ENCODE measurements around the gene SSRP1. TPM values are rescaled to one million over a fixed set of nuclear protein-coding genes. Genes with fewer than 3 reads are reported as not detected.

The SSRP1 gene
- polyA plus RNA-seq, 1 experiment = 113 TPM

DNA sequence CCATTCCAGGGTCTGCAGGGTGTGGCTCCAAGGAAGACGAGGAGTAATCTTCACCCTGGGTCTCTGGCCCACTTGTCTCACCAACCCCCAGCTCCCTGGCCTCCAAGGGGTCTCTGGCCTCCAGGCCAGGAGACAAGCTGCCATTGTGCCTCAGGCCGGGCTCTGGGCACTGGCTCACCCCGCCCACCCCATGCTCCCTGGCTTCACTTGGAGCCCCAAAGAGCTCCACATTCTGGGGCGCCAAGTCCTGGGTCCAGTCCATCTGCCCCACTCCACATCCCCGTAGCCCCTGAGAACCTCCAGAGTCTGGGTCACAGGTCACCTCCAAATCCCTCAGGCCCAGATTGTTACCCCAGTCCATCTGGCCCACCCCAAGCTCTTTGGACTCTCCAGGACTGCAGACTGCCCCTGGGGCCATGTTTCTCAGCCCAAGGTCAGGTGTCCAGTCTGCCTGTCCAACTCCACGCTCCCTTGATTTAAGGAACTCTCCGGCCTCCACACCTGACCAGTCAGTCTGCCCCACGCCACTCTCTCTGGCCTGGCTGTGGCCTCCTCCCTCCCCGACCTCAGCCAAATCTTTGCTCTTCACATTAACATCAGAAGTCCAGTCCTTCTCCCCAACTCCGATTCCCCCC, 27.1 kb downstream of the SSRP1 start:
- DNase-seq (ENCODE audit: low read depth, low spot score) = no peak
- Histone ChIP-seq H3K9me3 (ENCODE audit: control insufficient read depth, insufficient read depth, low read length) (no peaks in the 10 kb centered on the region), H3K27me3 (ENCODE audit: control insufficient read depth, insufficient read depth, low read length) (no peaks in the 10 kb centered on the region), H3K27ac (ENCODE audit: low read depth, low read length) (no peak overlapping the region), H3K4me3 (ENCODE audit: low read depth, low read length) (no peak overlapping the region)
- POLR2A ChIA-PET = interaction anchor here (1.0 kb wide), 1 partner anchor 12 kb away, joined by 3 read pairs; no protein-coding TSS in a partner anchor
- CTCF ChIA-PET = interaction anchor here (0.6 to 1.6 kb wide), 3 partner anchors 11 to 468 kb away, joined by 4 to 8 read pairs (median 5); no protein-coding TSS in a partner anchor
- TF ChIP-seq, protein P1, sequence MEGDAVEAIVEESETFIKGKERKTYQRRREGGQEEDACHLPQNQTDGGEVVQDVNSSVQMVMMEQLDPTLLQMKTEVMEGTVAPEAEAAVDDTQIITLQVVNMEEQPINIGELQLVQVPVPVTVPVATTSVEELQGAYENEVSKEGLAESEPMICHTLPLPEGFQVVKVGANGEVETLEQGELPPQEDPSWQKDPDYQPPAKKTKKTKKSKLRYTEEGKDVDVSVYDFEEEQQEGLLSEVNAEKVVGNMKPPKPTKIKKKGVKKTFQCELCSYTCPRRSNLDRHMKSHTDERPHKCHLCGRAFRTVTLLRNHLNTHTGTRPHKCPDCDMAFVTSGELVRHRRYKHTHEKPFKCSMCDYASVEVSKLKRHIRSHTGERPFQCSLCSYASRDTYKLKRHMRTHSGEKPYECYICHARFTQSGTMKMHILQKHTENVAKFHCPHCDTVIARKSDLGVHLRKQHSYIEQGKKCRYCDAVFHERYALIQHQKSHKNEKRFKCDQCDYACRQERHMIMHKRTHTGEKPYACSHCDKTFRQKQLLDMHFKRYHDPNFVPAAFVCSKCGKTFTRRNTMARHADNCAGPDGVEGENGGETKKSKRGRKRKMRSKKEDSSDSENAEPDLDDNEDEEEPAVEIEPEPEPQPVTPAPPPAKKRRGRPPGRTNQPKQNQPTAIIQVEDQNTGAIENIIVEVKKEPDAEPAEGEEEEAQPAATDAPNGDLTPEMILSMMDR (IDR thresholded peaks at IDR 0.05; ENCODE audit: low read depth, low read length) = no peak

GRCh38 chr11:57307666-57308270, 27.9 kb downstream of the SSRP1 start:
- no peak for DNase-seq (ENCODE audit: low read depth, low spot score)
- Histone ChIP-seq H3K4me3 (ENCODE audit: low read depth, low read length) (no peak overlapping the region), H3K27me3 (ENCODE audit: control insufficient read depth, insufficient read depth, low read length) (no peaks in the 10 kb centered on the region), H3K27ac (ENCODE audit: low read depth, low read length) (no peak overlapping the region), H3K9me3 (ENCODE audit: control insufficient read depth, insufficient read depth, low read length) (no peaks in the 10 kb centered on the region)
- ChIA-PET CTCF (no interaction called here), POLR2A (interaction anchor here (1.0 to 1.3 kb wide), 2 partner anchors 12 to 13 kb away, joined by 3 read pairs; no protein-coding TSS in a partner anchor)
- TF ChIP-seq, protein P1 (IDR thresholded peaks at IDR 0.05; ENCODE audit: low read depth, low read length) = no peak

DNA sequence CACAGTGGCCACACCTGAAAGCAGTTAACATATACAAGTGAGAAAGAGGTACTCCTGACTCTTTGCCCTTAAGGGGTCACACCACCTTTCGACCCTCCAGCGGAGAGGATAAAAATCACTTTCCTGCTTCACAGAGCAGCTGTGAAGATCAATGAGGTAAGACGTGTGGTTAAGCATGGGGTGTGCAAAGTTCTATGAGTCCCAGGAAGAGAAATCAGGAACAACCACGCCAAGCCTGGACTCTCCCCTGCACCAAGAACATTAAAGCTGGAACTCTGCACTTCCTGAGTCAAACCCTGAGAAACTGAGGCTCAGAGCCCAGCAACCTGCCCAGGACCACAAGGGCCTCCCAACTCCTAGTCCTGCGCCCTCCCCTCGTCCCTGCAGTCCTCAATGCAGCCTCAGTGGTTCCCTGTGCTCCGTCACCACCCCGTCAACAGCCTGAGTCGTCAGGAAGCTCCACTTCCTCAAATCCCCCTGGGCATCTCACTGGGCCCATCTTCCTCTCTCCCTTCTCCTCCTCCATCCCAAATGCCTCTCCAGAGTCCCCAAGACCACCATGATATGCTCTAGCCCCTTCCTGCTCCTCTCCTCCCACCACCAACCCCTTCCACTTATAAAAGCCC, 28.6 kb downstream of the SSRP1 start:
- CTCF ChIA-PET = no interaction called here

DNA sequence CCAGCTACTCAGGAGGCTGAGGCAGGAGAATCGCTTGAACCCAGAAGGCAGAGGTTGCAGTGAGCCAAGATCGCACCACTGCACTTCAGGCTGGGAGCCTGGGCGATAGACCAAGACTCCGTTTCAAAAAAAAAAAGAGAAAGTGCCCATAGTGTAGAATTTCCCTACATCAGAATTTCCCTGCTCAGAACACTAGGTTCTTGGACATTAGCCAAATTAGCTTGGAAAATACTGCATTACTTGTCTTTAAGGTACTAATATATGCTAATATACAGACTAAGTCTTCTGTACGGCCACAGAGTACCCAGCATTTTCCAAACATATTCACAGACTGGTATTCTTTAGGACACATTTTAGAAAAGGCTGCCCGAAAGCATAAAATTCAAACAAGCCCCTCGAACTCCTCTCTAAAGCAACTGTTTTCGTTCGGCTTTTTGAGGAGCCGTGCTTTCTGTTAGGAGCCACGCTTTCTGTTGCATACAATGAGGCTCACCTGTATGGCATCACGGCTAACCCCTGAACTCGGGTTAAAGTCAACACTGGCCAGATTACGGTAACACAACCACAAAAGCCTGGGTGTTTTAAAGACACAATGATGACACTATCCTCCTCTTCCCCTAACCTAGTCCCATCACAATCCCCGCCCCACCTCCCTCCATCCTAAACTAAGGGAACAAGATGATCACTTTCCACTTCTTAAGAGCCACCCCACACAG, 29.4 kb downstream of the SSRP1 start:
- TF ChIP-seq, protein P1 (IDR thresholded peaks at IDR 0.05; ENCODE audit: low read depth, low read length) = no peak
- Histone ChIP-seq H3K27ac (ENCODE audit: low read depth, low read length) (no peak overlapping the region), H3K4me3 (ENCODE audit: low read depth, low read length) (no peak overlapping the region), H3K9me3 (ENCODE audit: control insufficient read depth, insufficient read depth, low read length) (no peaks in the 10 kb centered on the region; the same call in 1 of the 2 replicates), H3K27me3 (ENCODE audit: control insufficient read depth, insufficient read depth, low read length) (no peaks in the 10 kb centered on the region)
- no peak for DNase-seq (ENCODE audit: low read depth, low spot score)
- ChIA-PET POLR2A (interaction anchor here (0.6 kb wide), 1 partner anchor 17 kb away, joined by 3 read pairs; no protein-coding TSS in a partner anchor), CTCF (interaction anchor here (1.0 kb wide), 1 partner anchor 28 kb away, joined by 5 read pairs; no protein-coding TSS in a partner anchor)

More for the DNA sequence above, 28.6 kb downstream of the SSRP1 start:
- Histone ChIP-seq H3K27me3 (ENCODE audit: control insufficient read depth, insufficient read depth, low read length) (no peaks in the 10 kb centered on the region), H3K9me3 (ENCODE audit: control insufficient read depth, insufficient read depth, low read length) (no peaks in the 10 kb centered on the region; the same call in 1 of the 2 replicates), H3K27ac (ENCODE audit: low read depth, low read length) (no peak overlapping the region), H3K4me3 (ENCODE audit: low read depth, low read length) (no peak overlapping the region)
- POLR2A ChIA-PET = interaction anchor here (1.3 kb wide), 1 partner anchor 12 kb away, joined by 3 read pairs; no protein-coding TSS in a partner anchor
- TF ChIP-seq, protein P1 (IDR thresholded peaks at IDR 0.05; ENCODE audit: low read depth, low read length) = no peak
- DNase-seq (ENCODE audit: low read depth, low spot score) = no peak
